Colonic mucosa (tissue), 4 donors: ENCODE measurements around the gene GNAT1. TPM values are rescaled to one million over a fixed set of nuclear protein-coding genes. Genes with fewer than 3 reads are reported as not detected.
"Not testable (repeated sequence)": the region's sequence is repeated elsewhere in the genome, so short reads cannot be mapped to it uniquely, and the experiment has no call there.

Experiments
- DNase-seq: peaks from one replicate; pipeline ENCODE4 v3.0.0-alpha.2; 2020
- H3K27ac ChIP-seq: fragments of 200-600 bp; one replicate; pipeline ENCODE4 v1.8.0; 2021
- H3K27me3 ChIP-seq: fragments of 200-600 bp; one replicate; pipeline ENCODE4 v1.8.0; 2021
- H3K36me3 ChIP-seq: fragments of 200-600 bp; one replicate; pipeline ENCODE4 v1.8.0; 2021
- H3K4me1 ChIP-seq: fragments of 200-600 bp; one replicate; pipeline ENCODE4 v1.8.0; 2021; ENCODE audit warnings: mild to moderate bottlenecking
- H3K4me3 ChIP-seq: fragments of 200-600 bp; one replicate; pipeline ENCODE4 v1.8.0; 2021
- H3K9ac ChIP-seq, 2 donors: one replicate each; pipeline ENCODE4 v1.7.0; 2013; ENCODE audit warnings: control low read depth in 2 of 2, low read depth in 2 of 2, low read length in 2 of 2
- H3K9me3 ChIP-seq: fragments of 200-600 bp; one replicate; pipeline ENCODE4 v1.8.0; 2021
- intact Hi-C: fragments of 100-400 bp; cut with DNase I; formaldehyde crosslinking; loops from one replicate; pipeline ENCODE4 v1.14.1; 2022
- total RNA-seq, 2 donors: library from RNA; stranded (reverse); fragmentation: NEBNext Ultra II Directional in 1 of 2; extraction: Animal tissue kit (Norgen Biotek cat#: 25700) in 1 of 2; gene quantifications; one replicate each; pipeline ENCODE4 v1.2.1, GENCODE V29; 2021
- TF ChIP-seq, protein P1 (sequence below): fragments of 200-600 bp; IDR thresholded peaks from one replicate; pipeline ENCODE4 v1.8.0; 2022; ENCODE audit warnings: antibody characterized with exemption, mild to moderate bottlenecking
- donor health status: healthy.
- donor health status: DM: no; HTN: no; CAD: no.
- donor health status: DM: no; HTN: no; CAD: no.

GNAT1 gene
- total RNA-seq, 2 donors from 2014 or later, result not detected

DNA sequence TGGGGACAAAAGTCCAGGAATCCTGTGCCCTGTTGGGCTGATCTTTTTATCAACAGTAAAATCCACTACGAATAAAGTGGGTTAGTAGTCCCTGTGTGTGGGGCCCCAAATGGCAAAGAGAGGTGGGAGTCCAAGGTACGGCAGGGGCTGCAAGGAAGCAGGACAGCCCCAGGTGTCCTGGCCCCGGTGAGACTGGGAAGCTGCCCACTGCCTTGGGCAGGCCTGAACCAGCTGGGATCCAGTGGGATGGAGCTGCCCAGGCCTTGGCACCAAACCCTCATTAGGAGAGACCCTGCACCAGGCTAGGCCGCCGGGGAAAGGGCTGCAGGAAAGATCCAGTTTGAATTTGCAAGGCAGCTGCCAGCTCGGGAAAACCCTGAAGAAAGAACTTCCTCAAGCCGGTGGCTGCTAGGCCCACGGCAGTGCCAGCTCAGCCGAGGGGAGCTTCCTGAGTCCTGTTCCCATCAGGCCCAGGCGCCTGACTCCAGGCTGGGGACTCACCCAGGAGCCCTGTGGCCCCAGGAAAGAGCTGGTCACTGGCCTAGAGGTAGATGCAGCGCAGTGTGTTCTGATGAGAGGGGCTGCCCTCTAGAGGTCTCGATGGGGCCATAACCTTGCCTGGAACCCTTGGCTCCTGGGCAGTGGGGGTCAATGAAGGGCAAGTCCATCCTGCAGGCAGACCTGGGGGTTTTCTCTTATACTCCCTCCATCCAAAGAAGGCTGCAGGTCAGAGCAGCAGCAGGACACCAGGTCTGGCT, 30.2 kb downstream of the GNAT1 start:
- Histone ChIP-seq H3K4me3 (no peak overlapping the region), H3K36me3 (no peaks in the 10 kb centered on the region), H3K4me1 (no peaks in the 10 kb centered on the region), H3K27ac (no peak overlapping the region), H3K9me3 (no peaks in the 10 kb centered on the region), H3K9ac (no peak overlapping the region), H3K27me3 (no peaks in the 10 kb centered on the region)
- no peak for DNase-seq
- TF ChIP-seq, protein P1, sequence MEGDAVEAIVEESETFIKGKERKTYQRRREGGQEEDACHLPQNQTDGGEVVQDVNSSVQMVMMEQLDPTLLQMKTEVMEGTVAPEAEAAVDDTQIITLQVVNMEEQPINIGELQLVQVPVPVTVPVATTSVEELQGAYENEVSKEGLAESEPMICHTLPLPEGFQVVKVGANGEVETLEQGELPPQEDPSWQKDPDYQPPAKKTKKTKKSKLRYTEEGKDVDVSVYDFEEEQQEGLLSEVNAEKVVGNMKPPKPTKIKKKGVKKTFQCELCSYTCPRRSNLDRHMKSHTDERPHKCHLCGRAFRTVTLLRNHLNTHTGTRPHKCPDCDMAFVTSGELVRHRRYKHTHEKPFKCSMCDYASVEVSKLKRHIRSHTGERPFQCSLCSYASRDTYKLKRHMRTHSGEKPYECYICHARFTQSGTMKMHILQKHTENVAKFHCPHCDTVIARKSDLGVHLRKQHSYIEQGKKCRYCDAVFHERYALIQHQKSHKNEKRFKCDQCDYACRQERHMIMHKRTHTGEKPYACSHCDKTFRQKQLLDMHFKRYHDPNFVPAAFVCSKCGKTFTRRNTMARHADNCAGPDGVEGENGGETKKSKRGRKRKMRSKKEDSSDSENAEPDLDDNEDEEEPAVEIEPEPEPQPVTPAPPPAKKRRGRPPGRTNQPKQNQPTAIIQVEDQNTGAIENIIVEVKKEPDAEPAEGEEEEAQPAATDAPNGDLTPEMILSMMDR, result no peak
- intact Hi-C loops, result no loop called here

DNA sequence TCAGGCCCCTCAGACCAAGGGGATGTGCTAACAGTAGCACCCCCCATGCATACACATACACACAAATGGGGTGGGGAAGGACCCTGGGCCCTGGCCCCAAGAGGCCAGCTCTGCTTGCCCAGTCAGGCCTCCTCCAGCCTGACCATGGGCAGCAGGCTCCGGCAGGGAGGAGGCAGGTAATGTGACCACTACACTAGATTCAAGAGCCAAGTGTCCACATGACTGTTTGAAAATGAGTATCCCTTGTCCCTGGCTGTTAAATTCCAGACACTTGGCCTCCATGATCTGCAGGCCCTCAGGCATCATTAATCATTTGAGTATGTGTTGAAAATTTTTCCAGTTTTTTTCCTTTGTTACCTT, 30.7 kb downstream of the GNAT1 start:
- H3K36me3 ChIP-seq, result no peaks in the 10 kb centered on the region
- intact Hi-C loops, result no loop called here
- no peaks in the 10 kb centered on the region for H3K9me3 ChIP-seq
- TF ChIP-seq, protein P1, result no peak
- H3K4me1 ChIP-seq, result peaks cover 4% of the 10 kb centered on the region
- no peak overlapping the region for H3K9ac ChIP-seq
- H3K27me3 ChIP-seq, result no peaks in the 10 kb centered on the region
- DNase-seq, result no peak
- no peak overlapping the region for H3K4me3 ChIP-seq
- H3K27ac ChIP-seq, result no peak overlapping the region

DNA sequence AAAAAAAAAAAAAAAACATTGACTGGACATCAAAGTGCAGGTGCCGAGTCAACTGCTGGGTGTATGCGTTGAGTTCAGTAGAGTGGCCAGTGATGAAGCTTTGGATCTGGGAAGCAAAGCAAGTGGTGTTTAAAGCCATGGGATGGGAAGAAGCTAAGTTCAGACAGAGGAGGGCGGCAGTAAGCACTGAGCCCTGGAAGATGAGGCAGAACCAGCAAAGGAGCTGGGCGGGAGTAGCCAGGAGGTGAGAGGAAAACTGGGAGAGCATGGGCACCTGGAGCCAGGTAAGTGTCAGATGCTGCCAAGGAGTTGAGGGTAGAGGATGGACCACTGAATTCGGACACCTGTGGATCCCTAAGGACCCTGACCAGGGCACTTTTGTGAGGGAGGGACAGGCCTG, 33.2 kb downstream of the GNAT1 start:
- no peak overlapping the region for H3K27ac ChIP-seq
- H3K4me1 ChIP-seq, result peaks cover 4% of the 10 kb centered on the region
- intact Hi-C loops, result loop anchor here (2.0 kb wide), 1 partner anchor 32 kb away; no protein-coding TSS in a partner anchor
- TF ChIP-seq, protein P1, result no peak
- H3K27me3 ChIP-seq, result no peaks in the 10 kb centered on the region
- no peaks in the 10 kb centered on the region for H3K36me3 ChIP-seq
- H3K9ac ChIP-seq, result no peak overlapping the region
- H3K9me3 ChIP-seq, result no peaks in the 10 kb centered on the region
- DNase-seq, result no peak
- no peak overlapping the region for H3K4me3 ChIP-seq

DNA sequence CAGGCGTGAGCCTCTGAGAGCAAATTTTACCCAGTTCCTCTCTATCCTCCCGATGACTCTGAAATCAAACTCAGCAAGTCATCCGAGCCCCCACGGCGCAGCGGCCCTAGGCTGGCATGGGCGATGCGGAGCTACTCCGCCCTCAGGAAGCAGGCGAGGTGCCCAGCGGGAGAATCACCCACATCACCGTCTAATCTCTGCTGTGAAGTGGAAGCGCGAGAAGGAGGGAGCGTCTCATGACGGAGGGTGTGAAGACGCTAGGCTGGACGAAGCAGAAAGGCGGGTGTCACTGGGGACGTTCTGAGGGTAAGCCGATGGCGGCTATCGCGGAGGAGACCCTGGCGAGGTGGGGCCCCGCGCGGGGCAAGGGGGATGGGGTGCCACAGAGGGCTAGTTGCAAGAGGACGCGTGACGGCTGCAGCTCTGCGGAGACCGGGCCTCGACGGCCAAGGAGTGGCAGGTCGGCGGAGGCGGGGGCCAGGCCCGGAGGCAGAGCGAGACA, 35.5 kb downstream of the GNAT1 start:
- no peaks in the 10 kb centered on the region for H3K36me3 ChIP-seq
- H3K9ac ChIP-seq, result peak overlapping the region; percentile 51 to 54
- H3K9me3 ChIP-seq, result no peaks in the 10 kb centered on the region
- H3K27ac ChIP-seq, result peak overlapping the region; percentile 85
- TF ChIP-seq, protein P1, result no peak
- peaks cover 4% of the 10 kb centered on the region for H3K4me1 ChIP-seq
- H3K4me3 ChIP-seq, result peak overlapping the region; percentile 82
- no peaks in the 10 kb centered on the region for H3K27me3 ChIP-seq
- DNase-seq, result peak; percentile 67
- intact Hi-C loops, result loop anchor here (1.0 to 2.0 kb wide), 2 partner anchors 19 to 48 kb away; no protein-coding TSS in a partner anchor

DNA sequence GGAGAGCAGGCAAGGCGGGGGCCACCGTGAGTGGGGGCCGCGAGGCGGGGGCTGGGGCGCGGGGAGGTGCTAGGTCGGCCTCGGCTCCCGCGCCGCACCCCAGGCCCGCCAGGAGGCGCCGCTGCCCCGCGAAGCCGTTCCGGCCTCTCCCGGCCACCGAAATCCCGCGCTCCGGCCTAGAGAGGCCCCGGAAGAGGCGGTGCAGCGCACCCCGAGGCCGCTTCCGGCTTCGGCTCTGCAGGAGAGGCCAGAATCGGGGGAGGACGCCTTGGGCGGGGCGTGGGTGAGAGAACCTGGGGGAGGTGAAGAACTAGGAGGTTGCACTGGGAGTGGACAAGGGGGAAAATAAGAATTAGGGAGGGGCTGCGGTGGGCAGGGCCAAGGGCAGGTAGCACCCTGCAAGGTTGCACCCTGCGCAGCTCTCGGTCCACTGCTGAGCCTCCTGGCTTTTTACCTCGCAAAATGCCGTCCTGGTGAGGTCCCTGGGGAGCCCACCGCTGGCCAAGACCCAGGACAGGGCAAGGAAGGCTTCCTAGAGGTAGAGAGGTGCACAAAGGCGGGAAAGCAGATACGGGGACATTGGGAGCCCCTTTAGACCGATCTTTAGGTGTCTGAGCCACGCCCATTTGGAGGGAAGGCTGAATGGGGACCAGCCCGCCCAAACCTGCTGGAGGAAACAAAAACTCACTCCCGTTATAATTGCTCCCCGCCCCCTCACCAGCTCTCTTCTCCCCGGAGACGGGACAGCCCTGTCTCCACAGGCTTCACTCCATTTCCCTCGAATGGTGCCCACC, 36.2 kb downstream of the GNAT1 start:
- H3K36me3 ChIP-seq, result no peaks in the 10 kb centered on the region
- H3K27me3 ChIP-seq, result no peaks in the 10 kb centered on the region
- peak overlapping the region; percentile 65 to 87 for H3K9ac ChIP-seq
- H3K4me1 ChIP-seq, result peaks cover 4% of the 10 kb centered on the region
- H3K4me3 ChIP-seq, result peak overlapping the region; percentile 82
- no peaks in the 10 kb centered on the region for H3K9me3 ChIP-seq
- intact Hi-C loops, result loop anchor here (2.0 kb wide), 1 partner anchor 47 kb away; no protein-coding TSS in a partner anchor
- H3K27ac ChIP-seq, result peak overlapping the region; percentile 85
- TF ChIP-seq, protein P1, result peak; percentile 93
- DNase-seq, result peak; percentile 95

DNA sequence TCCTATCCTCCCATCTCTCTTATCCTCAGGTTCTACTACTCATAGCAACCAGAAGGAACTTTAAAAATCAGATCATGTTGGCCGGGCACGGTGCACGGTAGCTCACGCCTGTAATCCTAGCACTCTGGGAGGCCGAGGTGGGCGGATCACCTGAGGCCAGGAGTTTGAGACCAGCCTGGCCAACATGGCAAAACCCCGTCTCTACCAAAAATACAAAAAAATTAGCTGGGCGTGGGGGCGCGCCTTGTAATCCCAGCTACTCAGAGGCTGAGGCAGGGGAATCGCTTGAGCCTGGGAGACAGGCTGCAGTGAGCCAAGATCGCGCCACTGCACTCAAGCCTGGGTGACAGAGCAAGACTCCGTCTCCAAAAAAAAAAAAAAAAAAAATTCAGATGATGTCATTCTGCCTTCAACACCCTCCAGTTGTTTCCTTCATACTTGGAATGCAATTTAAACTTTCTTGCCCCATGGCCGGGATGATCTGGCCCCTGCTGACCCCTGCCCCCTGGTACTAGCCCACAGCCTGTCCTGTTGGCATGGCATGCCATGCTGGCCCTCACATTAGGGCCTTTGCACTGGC, 36.9 kb downstream of the GNAT1 start:
- H3K27ac ChIP-seq, result peak overlapping the region; percentile 85
- DNase-seq, H3K36me3 ChIP-seq, H3K9me3 ChIP-seq, intact Hi-C loops, H3K27me3 ChIP-seq, H3K4me1 ChIP-seq: not testable (repeated sequence)
- H3K4me3 ChIP-seq, result peak overlapping the region; percentile 82
- peak overlapping the region; percentile 65 to 87 for H3K9ac ChIP-seq
